HAP-1 (cell line): ENCODE measurements around the gene GLDC.

Experiments used
- DNase-seq, 2 experiments: peaks; one replicate each; pipeline ENCODE4 v3.0.0-alpha.2; 2016 to 2020; ENCODE audit warnings: low spot score in 2 of 2
- H3K27me3 ChIP-seq: fragments of 250-450 bp; sonication (Bioruptor Pico); 2 replicates; pipeline ENCODE4 v1.5.1; 2020; ENCODE audit warnings: low read depth, mild to moderate bottlenecking, moderate library complexity
- H3K36me3 ChIP-seq: fragments of 250-450 bp; sonication (Bioruptor Pico); replicated peaks from 2 replicates; pipeline ENCODE4 v1.5.1; 2020; ENCODE audit warnings: mild to moderate bottlenecking
- H3K4me1 ChIP-seq: fragments of 250-450 bp; sonication (Bioruptor Pico); 2 replicates; pipeline ENCODE4 v1.5.1; 2020; ENCODE audit warnings: mild to moderate bottlenecking
- H3K4me3 ChIP-seq: fragments of 250-450 bp; sonication (Bioruptor Pico); 2 replicates; pipeline ENCODE4 v1.5.1; 2020; ENCODE audit warnings: mild to moderate bottlenecking, moderate library complexity
- H3K9me3 ChIP-seq: fragments of 250-450 bp; sonication (Bioruptor Pico); 2 replicates; pipeline ENCODE4 v1.5.1; 2020; ENCODE audit warnings: mild to moderate bottlenecking, moderate library complexity
- in situ Hi-C: fragments of 300-500 bp; cut with MboI; formaldehyde crosslinking; loops from 3 replicates; pipeline ENCODE4 v1.14.3; 2020; ENCODE audit warnings: low sequenced_read_pairs, inconsistent platforms, mixed read lengths

The GLDC gene

DNA sequence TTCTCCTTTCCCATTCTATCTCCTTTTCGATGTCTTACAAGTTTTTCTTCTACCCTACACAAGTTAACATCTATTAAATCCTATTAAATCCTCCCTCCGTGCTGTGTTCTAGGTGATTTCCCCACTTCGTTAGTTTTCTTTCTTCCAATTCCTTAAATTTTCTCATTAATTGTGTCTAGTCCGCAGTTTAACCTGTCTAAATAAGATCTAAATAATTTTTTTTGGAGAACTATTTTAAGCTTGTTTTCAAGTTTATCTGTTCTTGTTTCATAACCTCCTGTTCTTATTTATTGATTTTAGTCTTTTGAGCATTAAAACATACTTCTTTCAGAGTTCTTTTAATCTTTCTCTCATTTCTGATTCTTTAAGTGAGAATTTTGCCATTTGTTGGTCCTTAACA lies 123.3 kb downstream of the GLDC start:
- no peak for DNase-seq

DNA sequence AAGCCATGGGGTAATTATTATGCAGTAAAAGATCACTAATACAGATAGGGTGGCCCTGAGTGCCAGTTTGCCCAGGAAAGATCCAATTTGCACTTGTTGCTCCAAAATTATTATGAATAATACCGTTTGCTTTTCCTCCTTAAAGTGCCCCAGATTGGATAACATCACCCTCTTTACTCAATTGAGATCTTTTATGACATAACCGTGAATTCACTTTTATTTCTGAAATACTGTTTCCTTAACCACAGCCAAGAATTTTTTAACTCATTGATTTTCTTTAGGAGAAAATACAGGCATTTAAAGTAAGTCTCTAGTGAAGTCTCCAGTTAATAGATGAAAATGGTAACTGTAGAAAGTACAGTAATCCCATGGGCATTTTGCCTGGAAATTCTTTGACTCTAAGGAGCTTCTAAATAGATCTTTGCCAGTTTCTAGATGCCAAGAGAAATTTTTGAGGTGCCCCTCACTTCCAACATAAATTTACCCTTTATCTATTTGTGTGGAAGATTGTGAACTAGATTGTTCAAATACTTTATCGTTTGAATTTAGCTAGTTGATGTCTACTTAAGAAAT lies 133.4 kb downstream of the GLDC start:
- in situ Hi-C loops, result no loop called here
- H3K27me3 ChIP-seq, result no peaks in the 10 kb centered on the region
- DNase-seq, result no peak
- H3K4me1 ChIP-seq, result no peaks in the 10 kb centered on the region; the same call in 1 of the 2 replicates
- peaks cover 6% of the 10 kb centered on the region for H3K36me3 ChIP-seq
- no peak overlapping the region for H3K4me3 ChIP-seq
- no peaks in the 10 kb centered on the region for H3K9me3 ChIP-seq

More for the DNA sequence above, 123.3 kb downstream of the GLDC start:
- Histone ChIP-seq H3K9me3 (no peaks in the 10 kb centered on the region), H3K36me3 (no peaks in the 10 kb centered on the region), H3K27me3 (no peaks in the 10 kb centered on the region), H3K4me1 (peaks cover 10% of the 10 kb centered on the region), H3K4me3 (no peak overlapping the region)
- in situ Hi-C loops, result no loop called here

DNA sequence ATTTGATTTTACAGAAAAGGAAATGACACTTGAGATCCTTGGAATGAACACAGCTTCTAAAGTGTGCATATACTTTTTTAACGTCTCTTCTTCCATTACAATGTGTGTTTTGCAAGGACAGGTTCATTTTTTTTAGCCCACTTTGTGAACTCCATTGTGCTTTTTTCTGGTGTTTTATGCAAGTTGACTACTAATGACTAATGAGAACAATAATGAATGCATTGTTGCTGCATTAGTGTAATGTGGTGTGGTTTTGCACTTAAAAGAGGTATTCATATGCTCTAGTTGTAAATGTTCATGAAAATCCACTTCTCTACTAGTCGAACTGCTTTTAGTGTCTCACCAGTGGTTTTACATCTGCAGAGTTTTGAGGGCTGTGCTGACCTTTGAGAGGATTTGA lies 139.0 kb downstream of the GLDC start:
- peaks cover 18% of the 10 kb centered on the region for H3K4me1 ChIP-seq
- H3K4me3 ChIP-seq, result no peak overlapping the region
- H3K9me3 ChIP-seq, result no peaks in the 10 kb centered on the region
- H3K27me3 ChIP-seq, result no peaks in the 10 kb centered on the region
- in situ Hi-C loops, result no loop called here
- DNase-seq, result peak in 1 of 2 experiments; percentile 56
- peaks cover 33% of the 10 kb centered on the region for H3K36me3 ChIP-seq

DNA sequence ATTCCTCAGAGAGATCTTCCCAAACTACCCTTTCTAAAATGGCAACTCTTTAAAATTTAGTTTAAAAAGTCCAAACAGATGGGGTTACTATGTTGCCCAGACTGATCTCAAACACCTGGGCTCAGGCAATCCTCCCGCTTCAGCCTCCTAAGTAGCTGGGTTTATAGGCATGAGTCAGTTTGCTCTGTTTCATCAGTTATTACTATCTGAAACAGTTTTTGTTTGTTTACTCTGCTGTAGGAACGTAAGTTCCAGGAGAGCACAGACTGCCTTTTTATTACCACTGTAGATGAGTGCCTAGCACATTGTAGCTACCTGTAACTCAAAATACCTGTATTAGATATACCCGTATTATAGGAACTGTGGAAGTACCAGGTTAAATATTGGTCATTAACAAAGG lies 143.1 kb downstream of the GLDC start:
- peaks cover 18% of the 10 kb centered on the region for H3K4me1 ChIP-seq
- no peaks in the 10 kb centered on the region for H3K27me3 ChIP-seq
- peaks cover 56% of the 10 kb centered on the region for H3K36me3 ChIP-seq
- DNase-seq, result no peak
- in situ Hi-C loops, result no loop called here
- H3K4me3 ChIP-seq, result no peak overlapping the region
- no peaks in the 10 kb centered on the region for H3K9me3 ChIP-seq

DNA sequence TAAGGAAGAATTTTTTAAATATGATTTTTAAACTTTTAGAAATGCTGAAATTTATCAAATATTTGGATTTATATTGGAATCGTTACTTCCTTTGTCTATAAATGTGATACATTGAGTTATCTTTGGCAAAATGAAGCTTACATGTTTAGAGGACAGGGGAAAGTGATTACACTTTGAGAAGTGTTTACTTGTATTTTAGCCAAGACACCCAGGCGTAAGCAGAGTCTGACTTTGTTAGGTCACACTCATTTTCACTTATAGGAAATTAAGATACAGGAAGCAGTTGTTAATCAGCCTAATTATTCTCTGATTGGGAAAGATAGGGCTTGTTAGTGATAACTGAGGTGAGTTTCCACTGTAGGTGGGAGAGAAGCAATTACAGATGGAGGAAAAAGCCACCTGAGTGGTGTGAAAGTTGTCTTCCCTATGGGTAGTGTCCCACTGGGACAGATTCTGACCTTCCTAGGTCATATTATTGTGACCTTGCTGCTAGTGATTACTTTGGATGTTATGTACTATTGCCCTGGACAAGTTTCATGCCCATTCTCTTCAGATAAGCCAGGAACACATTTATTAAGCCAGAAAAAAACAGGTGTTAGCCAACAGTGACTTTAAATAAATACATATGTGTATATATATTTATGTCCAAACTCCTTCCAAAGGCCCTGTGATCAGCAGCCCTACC lies 143.9 kb downstream of the GLDC start:
- no peak overlapping the region for H3K4me3 ChIP-seq
- no peaks in the 10 kb centered on the region for H3K9me3 ChIP-seq
- in situ Hi-C loops, result no loop called here
- H3K36me3 ChIP-seq, result peaks cover 60% of the 10 kb centered on the region
- H3K4me1 ChIP-seq, result peaks cover 13% of the 10 kb centered on the region
- no peak for DNase-seq
- no peaks in the 10 kb centered on the region for H3K27me3 ChIP-seq

DNA sequence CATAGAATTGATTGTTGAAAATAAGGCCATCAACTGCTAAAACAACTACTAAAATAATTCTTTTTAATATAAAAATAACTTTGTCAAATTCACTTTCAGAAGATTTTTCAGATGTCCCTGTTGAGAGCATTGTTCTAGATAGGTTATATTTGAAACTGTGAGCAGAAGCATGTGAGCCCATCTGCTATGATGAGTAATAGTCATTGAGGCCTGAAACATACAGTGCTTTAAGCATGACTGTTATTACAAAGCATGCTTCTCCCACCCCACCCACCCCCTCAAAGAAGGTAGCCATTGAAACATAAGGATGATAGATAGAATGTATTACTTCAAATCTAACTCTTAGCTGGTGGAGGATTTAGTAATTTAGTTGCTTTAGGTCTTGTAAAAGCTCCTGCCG lies 146.5 kb downstream of the GLDC start:
- H3K36me3 ChIP-seq, result peaks cover 50% of the 10 kb centered on the region
- H3K27me3 ChIP-seq, result no peaks in the 10 kb centered on the region
- no peaks in the 10 kb centered on the region for H3K9me3 ChIP-seq
- H3K4me3 ChIP-seq, result no peak overlapping the region
- DNase-seq, result no peak
- H3K4me1 ChIP-seq, result no peaks in the 10 kb centered on the region
- in situ Hi-C loops, result no loop called here

DNA sequence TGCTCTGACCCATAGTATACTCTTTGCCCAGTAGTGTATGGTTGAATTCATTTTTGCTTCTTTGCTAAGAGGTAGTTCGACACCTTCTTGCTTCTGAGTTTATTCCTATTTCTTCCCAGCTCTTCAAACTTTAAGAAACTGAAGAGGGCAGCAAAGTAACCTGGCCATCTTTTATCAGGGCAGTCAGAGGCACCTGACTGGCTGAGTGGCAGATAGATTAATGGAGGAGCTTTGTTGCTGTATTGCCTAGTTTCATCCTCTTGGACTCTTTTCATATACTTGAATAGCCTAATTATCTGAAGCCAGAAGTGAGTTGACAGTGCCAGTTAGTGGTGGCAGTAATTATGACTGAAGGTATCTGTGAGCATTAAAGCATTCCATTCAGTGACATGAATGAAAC lies 150.1 kb downstream of the GLDC start:
- H3K4me1 ChIP-seq, result no peaks in the 10 kb centered on the region
- in situ Hi-C loops, result no loop called here
- no peak for DNase-seq
- no peaks in the 10 kb centered on the region for H3K9me3 ChIP-seq
- H3K27me3 ChIP-seq, result no peaks in the 10 kb centered on the region
- H3K4me3 ChIP-seq, result no peak overlapping the region
- H3K36me3 ChIP-seq, result peaks cover 39% of the 10 kb centered on the region

DNA sequence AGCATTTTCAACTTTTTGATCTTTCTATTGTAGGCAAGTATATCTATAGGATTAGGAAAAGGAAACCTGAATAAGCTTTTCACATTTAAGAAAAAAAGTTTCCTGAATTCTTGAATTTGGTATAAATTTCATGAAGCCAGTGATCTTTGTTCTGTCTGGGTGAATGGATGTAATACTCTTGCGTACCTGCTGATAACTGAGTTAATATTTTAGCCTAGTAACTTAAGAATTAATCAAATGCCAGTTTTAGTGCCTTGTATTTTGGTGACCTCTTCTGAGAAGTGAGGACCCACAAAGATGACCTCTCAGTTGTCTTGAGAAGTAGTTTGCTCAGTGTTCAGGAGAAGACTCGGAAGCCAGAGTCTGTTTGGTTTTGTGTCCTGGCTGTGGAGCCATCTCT lies 154.7 kb downstream of the GLDC start:
- H3K4me3 ChIP-seq, result no peak overlapping the region
- no peaks in the 10 kb centered on the region for H3K27me3 ChIP-seq
- H3K9me3 ChIP-seq, result no peaks in the 10 kb centered on the region
- DNase-seq, result no peak
- H3K4me1 ChIP-seq, result no peaks in the 10 kb centered on the region
- H3K36me3 ChIP-seq, result peaks cover 24% of the 10 kb centered on the region
- in situ Hi-C loops, result no loop called here

DNA sequence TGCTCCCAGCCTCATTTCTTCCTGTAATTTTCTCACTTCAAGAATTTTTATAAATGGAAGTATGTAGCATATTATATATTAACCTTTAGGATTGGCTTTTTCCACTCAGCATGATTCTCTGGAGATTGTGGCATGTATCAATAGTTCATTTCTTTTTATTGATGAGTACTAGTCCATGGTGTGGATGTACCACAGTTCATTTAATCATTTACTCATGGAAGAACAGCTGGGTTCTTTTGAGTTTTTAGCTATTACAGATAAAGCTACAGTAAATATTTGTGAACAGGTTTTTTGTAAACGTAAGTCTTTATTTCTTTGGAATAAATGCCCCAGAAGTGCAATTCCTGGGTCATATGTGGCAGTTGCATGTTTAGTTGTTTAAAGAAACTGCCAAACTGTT lies 156.4 kb downstream of the GLDC start:
- Histone ChIP-seq H3K27me3 (no peaks in the 10 kb centered on the region), H3K4me1 (no peaks in the 10 kb centered on the region), H3K36me3 (peaks cover 23% of the 10 kb centered on the region), H3K4me3 (no peak overlapping the region), H3K9me3 (no peaks in the 10 kb centered on the region)
- DNase-seq, result no peak
- in situ Hi-C loops, result no loop called here

DNA sequence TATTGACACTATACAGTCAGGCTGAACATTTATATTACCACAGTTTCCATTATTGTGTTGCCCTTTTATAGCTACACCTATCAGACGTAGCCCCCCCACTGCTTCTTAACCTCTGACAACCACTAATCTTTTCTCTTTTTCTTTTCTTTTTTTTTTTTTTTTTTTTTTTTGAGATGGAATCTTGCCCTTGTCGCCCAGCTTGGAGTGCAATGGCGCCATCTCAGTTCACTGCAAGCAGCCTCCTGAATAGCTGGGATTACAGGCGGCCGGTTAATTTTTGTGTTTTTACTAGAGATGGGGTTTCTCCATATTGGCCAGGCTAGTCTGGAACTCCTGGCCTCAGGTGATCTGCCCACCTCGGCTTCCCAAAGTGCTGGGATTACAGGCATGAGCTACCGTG lies 157.1 kb downstream of the GLDC start:
- H3K9me3 ChIP-seq, result no peaks in the 10 kb centered on the region
- peaks cover 20% of the 10 kb centered on the region for H3K36me3 ChIP-seq
- H3K27me3 ChIP-seq, result no peaks in the 10 kb centered on the region
- in situ Hi-C loops, result no loop called here
- no peaks in the 10 kb centered on the region for H3K4me1 ChIP-seq
- DNase-seq, result peak in 1 of 2 experiments; percentile 17
- H3K4me3 ChIP-seq, result no peak overlapping the region

DNA sequence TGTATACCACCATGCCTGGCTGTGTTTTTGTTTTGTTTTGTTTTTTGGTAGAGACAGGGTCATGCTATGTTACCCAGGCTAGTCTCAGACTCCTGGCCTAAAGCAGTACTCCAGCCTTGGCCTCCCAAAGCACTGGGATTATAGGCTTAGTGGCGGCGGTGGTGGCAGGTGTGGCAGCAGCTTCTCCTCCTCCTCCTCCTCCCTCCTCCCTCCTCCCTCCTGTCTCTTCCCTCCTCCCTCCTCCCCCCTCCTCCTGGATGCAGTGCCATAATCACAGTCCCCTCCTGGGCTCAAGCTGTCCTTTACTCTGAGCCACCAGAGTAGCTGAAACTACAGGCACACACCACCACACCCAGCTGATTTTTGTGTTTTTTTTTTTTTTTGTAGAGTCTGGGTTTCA lies 161.3 kb downstream of the GLDC start:
- no peak overlapping the region for H3K4me3 ChIP-seq
- H3K4me1 ChIP-seq, result no peaks in the 10 kb centered on the region
- in situ Hi-C loops, result no loop called here
- H3K9me3 ChIP-seq, result no peaks in the 10 kb centered on the region
- H3K27me3 ChIP-seq, result no peaks in the 10 kb centered on the region
- DNase-seq, result no peak
- peaks cover 56% of the 10 kb centered on the region for H3K36me3 ChIP-seq
